Renal cortex interstitium (tissue), 11 donors: ENCODE measurements around the gene TLK1. TPM values are rescaled to one million over a fixed set of nuclear protein-coding genes. Genes with fewer than 3 reads are reported as not detected.

Experiments used
- DNase-seq, 11 donors: peaks; one replicate each; pipeline ENCODE4 v3.0.0-alpha.2; 2013; ENCODE audit warnings: low read depth in 9 of 11, low spot score in 4 of 11; ENCODE audit errors: extremely low read depth in 1 of 11
- polyA plus RNA-seq, 3 donors: library from polyadenylated mRNA; unstranded; fragments of 120-200 nt; gene quantifications; one replicate each; pipeline ENCODE4 v1.2.1, GENCODE V29; 2013; ENCODE audit not compliant: insufficient read length in 3 of 3

Gene TLK1
- polyA plus RNA-seq, 3 donors: 49.8 to 61.4 (median 51.3) TPM

DNA sequence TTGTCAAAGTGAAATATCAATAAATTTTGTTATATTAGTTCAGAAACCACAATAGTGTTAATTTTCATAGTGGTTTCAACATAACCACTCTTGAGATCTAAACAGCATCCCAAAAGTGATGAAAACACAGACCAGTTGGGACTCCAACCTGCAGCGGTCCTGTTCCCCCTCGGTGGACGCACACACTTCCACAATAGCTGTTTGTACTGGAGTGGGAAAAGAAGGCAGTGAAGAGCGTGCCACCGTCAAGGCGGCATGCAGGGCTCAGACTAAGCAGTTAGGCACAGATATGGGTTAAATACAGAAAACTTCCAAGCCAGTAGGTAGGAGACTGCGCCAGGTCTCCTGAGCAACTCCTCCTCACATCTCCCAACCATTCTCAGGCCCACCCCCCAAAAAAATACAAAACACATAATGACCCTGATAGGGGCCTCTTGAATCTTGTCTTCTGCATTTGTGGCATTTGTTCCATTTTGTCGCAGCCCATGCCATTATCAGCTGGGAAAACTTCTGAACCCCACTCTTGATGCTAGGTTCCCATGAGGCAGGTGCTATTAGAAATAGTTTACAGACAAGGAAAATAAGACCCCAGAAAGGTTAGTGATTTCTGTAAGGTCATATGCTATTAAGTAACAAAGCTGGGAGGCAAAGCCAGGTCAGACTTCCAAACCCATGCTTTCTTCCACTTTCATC is 174.0 kb downstream of the TLK1 start:
- DNase-seq: no peak

DNA sequence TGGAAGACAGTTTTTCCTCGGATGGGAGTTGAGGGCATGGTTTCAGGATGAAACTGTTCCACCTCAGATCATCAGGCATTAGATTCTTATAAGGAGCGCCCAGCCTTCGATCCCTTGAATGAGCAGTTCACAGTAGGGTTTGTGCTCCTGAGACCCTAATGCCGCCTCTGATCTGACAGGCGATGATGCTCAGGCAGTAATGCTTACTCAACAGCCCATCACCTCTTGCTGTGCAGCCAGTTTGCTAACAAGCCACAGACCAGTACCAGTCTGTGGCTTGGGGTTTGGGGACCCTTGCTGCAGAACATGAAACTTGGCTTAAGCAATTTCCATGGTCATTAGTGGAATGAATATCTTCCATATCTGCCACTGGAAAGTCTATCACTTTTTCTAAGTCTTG is 175.3 kb downstream of the TLK1 start:
- no peak for DNase-seq

DNA sequence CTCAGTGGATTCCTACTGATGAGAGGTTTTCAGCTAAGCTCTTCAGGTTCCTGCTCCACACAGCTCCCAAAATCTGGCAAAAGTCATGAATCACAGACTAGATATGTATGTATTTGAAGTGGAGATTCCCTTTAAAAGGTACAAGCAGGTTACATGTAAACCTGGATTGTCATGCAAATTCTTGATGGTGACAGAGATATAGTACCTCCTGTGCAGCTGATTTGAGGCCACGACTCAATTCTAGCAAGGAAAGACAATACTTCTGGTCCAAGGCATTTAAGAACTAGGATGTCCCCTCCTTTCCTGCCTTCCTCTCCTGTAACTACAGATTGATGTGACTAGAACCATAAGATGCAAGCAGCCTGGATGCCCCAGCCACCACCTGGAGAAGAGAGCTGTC is 176.6 kb downstream of the TLK1 start:
- no peak for DNase-seq

DNA sequence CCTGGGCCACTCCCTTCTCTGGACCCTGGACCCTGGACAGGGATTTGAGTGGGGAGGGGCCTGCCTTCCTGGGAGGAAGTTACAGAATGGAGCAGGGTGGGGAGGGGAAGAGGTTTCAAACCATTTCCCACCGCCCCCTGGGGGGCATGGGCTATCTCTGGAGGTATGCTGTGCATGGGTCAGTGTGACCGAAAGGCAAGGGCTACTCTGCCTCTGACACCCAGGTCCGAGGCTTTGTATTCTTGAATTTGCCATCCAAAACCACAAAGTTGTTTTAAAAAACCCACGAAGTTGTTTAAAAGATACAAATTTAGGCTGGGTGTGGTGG is 184.8 kb downstream of the TLK1 start:
- no peak for DNase-seq

DNA sequence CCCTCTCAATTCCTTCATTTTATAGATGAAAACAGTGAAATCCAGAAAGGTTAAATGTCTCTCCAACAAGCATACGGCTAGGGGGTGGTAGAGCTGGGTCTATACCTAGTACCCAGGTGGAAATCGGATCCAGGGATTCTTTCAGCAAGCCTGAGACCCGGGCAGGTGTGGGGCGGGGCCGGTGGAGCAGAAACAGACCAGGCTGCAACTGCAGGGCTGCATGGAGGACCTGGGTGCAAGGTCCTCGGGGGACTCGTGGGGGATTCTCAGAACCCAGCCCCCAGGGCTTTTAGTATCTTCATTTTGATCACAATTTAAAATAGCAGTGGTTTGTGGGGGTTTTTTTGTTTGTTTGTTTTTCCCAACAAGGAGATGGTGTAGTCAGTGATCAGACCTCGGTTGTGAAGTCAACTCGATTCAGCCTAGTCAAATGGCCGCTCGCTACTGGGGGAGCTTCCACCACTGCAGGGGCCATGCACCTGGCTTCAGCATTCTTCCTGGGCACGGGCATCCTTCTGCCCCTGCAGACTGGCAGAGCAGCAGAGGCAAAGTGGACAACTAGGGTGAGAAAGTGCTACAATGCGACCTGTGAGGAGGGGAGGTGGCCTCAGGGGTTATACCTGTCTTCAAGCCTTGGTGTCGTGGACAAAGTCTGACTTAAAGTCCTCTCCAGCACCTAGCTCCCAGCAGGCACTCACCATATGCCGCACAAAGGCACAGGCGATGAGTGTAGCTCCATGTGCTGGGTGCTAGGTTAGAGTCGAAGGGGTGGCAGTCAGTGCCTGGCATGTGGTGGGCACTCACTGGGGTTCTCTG is 185.4 kb downstream of the TLK1 start:
- no peak for DNase-seq

DNA sequence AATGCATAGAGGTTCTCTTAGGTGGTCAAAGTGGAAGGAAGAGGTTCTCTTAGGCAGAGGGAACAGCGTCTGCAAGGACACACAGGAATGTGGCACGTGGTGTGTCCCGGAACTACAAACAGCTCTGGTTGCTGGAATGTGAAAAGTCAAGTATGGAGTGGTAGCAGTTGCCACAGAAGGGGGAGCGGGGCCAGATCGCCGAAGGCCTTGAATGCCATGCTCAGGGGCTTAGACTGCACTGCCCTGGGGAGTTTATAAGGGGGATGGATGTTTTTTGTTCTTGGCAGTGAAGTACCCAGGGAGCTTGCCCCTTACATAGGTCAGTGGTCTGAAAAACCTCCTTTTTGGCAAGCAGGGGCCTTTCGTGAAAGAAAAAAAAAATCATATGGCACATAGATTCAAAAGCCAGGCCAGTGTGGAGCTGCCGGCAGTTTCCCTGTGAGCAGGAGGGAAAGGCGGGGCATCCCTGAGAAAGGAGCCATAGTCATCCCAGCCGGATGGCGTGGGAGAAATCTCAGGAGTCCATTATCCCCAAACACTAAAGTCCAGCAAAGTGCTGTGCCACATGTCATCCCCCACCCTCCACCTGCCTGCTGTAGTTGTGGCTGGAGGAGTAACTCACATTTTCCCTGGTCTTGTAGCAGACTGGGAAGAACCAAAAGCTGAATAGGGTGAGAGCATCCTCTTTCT is 186.2 kb downstream of the TLK1 start:
- DNase-seq: no peak

DNA sequence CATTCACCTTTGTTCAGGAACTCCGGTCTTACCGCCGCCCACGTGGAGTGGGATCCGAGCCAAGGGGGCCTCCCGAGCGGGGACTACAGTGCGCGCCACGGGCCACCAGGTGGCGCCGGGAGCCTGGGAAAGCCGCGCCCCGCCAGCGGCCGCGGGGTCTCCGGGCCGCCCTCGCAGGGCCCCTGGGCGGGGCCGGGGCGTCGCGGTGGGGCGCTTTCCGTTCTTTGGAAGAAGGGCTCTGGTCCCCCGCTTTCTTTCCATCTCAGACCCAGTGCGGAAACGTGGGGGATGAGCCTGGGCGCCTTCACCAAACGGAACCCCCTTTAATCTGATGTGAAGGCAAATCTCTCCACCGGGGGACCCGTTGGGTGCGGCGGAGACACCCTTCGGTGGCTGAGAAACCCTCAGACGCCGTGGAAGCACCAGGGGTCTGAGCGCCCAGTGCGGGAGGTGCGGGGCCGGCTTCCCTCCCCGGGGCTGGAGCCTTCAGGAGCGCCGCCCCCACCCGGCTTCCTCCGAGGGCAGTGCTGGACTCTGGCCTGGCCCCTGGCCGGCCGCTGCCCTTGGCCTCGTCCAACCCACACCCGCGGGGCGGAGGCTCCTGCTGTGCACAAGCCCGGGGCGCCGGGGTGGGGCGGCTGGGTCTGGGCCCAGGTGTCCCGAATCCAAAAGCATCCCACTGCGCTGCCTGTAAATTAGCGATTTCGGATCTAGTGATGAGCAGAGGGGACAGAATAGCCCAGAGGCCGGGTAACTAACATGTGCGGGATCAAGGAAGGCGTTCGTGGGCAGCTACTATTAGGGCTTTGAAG is 187.0 kb downstream of the TLK1 start:
- peak; percentile 67 to 88 (median 79) for DNase-seq

DNA sequence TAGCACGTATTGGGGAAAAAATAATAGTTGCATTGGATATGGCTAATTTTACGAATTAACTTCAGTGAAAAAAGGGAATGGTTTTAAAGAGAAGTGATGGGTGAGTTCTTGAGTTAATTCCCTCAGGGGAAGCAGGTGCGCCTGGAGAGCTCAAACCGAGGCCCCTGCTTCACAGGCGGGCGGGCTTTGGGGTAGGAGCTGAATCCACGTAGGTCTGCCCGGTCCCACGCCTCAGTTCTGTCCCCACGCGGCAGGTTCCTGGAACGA is 187.5 kb downstream of the TLK1 start:
- DNase-seq: no peak

DNA sequence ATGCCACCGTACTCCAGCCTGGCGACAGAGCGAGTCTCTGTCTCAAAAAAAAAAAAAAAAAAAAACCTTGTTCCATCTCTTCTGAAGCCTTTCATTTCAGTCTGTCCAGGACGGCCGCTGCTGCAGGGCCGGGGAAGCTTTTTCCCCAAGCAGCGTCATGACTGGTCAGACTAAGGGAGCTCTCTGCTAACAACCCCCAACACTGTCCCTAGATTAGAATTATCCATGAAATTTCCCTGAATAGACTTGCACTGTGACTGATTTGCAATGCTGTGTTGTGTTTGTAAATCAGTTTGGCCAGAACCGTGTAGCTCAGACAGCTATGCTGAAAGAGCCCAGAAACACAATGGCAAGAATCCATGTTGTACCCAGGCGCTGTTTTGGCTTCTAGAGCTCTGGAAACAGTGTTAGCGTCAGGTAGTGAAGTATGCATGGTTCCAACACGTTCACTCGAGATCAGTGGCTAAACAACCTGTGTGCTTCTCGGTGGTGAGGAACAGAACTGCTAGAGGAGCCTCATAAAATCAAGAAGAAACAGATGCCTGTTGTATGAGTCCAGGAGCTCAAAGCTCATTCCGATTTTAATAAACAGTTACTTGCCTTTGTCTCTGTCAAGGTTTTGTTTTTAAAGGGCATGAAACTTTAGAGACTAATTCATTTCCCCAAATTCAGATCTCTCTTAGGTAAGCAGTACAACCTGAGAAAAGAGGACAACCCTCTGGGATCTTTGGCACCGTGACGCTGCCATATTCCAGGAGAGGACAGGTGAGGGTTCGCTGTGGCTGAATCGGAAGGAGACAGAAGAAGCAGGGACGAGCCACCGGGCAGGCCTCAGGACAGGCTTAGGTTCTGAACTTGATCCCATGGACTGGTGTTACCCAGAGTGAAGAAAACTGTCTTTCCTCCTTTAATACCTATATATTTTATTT is 188.1 kb downstream of the TLK1 start:
- no peak for DNase-seq

DNA sequence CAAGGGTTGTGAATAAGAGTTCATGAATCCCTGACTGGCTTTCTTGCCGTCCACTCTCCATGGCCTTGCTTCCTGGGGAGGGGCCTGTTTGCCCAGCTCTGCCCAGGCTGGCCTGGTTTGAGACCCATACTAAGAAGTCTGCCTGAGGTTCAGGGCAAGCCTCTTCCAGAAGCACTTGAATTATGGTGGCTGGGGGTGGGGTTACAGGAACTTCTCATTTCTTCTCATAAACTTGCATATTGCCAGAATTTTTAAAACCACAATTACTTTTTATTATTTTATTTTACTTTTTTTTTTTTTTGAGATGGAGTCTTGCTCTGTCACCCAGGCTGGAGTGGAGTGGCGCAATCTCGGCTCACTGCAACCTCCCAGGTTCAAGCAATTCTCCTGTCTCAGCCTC is 189.6 kb downstream of the TLK1 start:
- DNase-seq: no peak

DNA sequence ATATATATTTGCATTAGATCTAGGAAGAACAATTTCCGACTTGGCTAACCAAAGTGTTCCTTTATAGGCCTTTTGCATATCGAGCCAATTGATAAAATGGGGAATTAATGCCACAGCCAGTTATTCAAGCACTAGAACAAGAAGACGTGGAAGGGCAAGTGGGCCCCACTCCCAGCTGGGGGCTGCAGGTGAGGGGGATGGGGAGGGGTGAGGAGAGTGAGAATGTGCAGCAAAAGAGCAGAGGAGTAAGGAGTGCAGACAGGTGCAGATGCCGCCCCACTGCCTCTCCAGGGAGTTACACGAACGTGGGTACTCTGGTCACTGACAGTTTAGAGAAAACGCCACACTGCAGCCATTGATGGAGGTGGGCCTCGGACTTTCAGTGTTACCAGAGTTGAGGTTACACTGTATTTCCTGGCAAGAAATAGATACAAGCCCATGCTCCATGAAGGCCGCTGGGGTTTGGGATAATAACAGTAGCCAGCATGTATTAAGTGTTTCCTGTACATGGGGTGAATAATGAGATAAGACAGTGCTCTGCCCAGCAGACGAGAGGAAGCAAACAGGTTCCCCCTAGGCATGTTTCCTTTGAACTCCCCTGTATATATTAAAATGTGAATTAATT is 190.7 kb downstream of the TLK1 start:
- DNase-seq: no peak

DNA sequence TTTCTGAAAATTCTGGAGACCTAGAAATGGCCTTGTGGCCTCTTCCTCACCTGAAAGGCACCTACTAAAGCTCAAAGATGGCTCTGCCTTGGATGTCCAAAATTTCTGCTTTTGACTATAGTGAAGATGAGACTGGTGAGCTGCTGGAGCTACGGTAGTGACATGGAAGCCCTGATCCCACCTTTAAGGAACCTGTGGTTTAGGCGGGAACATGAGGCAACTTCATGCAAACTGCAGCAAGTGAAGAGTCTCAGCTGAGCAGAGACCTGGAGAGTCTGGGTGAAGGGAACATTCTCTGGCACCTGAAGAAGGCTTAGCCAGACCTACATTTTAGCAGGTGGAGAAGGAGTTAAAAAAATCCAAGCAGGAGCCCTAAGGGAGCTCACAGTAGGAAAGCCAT is 191.7 kb downstream of the TLK1 start:
- DNase-seq: no peak

DNA sequence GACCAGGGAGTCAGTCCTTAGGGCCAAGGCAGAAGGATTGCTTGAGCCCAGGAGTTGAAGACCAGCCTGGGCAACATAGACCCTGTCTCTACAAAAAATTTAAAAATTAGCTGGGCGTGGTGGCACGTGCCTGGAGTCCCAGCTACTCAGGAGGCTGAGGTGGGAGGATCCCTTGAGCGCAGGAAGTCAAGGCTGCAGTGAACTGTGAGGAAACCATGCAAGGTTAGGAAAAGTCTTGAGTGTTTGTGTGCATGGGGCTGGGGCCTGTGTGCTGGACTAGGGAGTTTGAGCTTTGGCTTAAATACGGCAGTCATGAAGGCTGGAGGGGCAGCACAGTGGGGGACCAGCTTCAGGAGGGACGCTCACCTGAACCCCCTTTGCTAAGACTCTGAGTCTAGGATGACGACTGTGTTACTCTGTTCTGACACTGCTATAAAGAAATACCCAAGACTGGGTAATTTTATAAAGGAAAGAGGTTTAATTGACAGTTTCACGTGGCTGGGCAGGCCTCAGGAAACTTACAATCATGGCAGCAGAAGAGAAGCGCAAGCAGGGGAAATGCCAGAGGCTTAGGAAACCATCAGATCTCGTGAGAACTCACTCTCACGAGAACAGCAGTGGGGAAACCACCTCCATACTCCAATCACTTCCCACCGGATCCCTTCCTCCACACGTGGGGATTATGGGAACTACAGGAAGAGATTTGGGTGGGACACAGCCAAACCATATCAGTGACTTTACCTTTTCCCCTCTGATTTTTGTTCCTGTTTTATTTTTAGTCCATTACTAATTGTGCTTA is 192.3 kb downstream of the TLK1 start:
- DNase-seq: no peak

DNA sequence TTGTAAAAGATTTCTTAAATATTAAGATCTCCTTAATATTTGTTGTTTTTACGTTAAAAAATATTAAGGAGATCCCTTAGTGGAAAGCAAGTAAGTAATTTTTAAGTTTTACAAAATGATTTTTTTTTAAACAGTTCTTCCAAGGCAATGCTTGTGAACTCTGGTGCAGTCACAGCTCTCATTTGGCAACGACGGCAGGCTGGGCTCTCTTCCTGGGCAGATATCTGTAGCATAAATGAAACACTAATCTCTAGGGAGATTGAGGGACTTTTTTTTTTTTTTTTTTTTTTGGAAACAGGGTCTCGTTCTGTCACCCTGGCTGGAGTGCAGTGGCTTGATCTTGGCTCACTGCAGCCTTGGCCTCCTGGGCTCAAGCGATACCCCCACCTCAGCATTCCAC is 193.1 kb downstream of the TLK1 start:
- DNase-seq: no peak

DNA sequence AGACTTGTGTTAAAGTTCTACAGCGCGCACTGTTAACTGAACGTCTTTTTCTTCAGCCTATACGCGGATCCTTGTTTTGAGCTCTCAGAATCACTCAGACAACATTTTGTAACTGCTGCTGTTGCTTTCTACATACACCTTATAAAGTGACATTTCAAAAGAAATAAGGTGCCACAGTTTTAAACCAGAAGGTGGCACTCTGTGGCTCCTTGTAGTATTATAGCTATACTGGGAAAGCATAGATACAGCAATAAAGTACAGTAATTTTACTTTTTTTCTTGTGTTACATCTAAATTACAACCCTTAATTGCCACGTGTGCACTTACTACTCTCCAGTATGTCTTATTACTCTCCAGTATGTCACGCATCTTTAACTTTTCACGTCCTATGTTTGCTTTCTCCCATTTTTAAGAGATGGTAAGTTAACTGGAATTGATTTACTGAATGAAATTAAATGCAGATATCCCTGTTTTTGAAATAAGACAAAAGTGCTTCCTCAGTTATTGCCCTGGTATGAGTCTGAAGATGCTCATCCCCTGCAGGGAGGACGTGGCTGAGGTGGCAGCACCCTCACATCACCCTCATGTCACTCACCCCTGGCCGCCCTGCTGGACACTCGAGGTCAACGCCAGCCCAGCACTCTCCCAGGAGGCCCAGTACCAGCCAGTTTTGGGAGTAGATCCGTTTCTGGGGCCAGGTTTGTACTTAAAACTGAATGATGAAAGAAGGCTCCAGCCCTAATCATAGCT is 193.9 kb downstream of the TLK1 start:
- DNase-seq: no peak

DNA sequence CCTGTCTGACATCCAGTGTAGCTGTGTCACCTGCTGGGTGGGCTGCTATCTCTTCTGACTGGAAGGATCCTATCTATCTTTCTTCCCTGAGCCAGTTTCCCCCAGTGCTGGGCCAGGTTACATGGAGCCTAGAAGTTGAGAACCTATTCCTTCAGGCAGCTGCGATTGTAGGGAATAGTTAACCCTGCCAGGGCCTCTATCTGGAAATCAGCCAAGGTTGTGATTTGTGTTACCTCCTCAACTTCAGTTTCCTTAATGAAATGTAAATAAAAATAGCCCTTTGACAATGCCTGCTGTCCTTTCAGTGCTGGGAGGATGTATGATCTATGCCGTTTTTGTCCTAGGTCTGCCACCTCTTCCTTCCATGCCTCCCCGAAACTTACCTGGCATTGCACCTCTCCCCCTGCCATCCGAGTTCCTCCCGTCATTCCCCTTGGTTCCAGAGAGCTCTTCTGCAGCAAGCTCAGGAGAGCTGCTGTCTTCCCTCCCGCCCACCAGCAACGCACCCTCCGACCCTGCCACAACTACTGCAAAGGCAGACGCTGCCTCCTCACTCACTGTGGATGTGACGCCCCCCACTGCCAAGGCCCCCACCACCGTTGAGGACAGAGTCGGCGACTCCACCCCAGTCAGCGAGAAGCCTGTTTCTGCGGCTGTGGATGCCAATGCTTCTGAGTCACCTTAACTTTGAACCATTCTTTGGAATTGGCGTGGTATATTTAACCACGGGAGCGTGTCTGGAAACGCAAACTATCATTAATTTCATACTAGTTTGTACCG is 195.1 kb downstream of the TLK1 start:
- DNase-seq: peak in 1 of 11 donors; percentile 33
